Thoracic aorta (tissue), 2 donors: ENCODE results near the gene MYO18B. TPM values are rescaled to one million over a fixed set of nuclear protein-coding genes. Genes with fewer than 3 reads are reported as not detected.

Experiments
- ATAC-seq: fragments of 150-250 bp; one replicate; pipeline ENCODE4 v1.8.0; 2017; ENCODE audit warnings: low read depth; ENCODE audit not compliant: insufficient number of reproducible peaks, low FRiP score
- DNase-seq: peaks from one replicate; pipeline ENCODE4 v3.0.0-alpha.2; 2020; ENCODE audit warnings: low spot score
- H3K27ac ChIP-seq, 2 donors: fragments of 200-600 bp; sonication (generic); 1 replicate in 1 of 2; 2 replicates in 1 of 2; pipeline ENCODE4 v1.5.1; 2016; ENCODE audit warnings: mild to moderate bottlenecking in 2 of 2, moderate library complexity in 2 of 2
- H3K27me3 ChIP-seq: fragments of 200-600 bp; sonication (generic); replicated peaks from 2 replicates; pipeline ENCODE4 v1.6.0; 2016; ENCODE audit warnings: mild to moderate bottlenecking; ENCODE audit not compliant: insufficient read depth
- H3K36me3 ChIP-seq: fragments of 200-600 bp; sonication (generic); one replicate; pipeline ENCODE4 v1.5.1; 2016
- H3K4me1 ChIP-seq, 2 donors: fragments of 200-600 bp; sonication (generic); 1 replicate in 1 of 2; 2 replicates in 1 of 2; pipeline versions ENCODE4 v1.5.1 to v1.6.0; 2016; ENCODE audit warnings: low read depth in 2 of 2, mild to moderate bottlenecking in 1 of 2; ENCODE audit not compliant: control insufficient read depth in 1 of 2
- H3K4me3 ChIP-seq: fragments of 200-600 bp; sonication (generic); 2 replicates; pipeline ENCODE4 v1.5.1; 2016; ENCODE audit warnings: mild to moderate bottlenecking
- H3K9me3 ChIP-seq: fragments of 200-600 bp; sonication (generic); 2 replicates; pipeline ENCODE4 v1.5.1; 2016
- total RNA-seq, 2 donors: library from RNA; depleted of rRNA; stranded (reverse); fragments of >200 nt; gene quantifications; one replicate each; pipeline versions ENCODE4 v1.1.0 to v1.2.3, GENCODE V29; 2016
- TF ChIP-seq, protein P1 (sequence below): fragments of 200-600 bp; sonication (generic); IDR thresholded peaks from one replicate; pipeline ENCODE4 v1.5.1; 2019; ENCODE audit warnings: antibody characterized with exemption

Gene MYO18B
- total RNA-seq, 2 donors from 2014 or later, result 45.6 to 73.5 TPM

DNA sequence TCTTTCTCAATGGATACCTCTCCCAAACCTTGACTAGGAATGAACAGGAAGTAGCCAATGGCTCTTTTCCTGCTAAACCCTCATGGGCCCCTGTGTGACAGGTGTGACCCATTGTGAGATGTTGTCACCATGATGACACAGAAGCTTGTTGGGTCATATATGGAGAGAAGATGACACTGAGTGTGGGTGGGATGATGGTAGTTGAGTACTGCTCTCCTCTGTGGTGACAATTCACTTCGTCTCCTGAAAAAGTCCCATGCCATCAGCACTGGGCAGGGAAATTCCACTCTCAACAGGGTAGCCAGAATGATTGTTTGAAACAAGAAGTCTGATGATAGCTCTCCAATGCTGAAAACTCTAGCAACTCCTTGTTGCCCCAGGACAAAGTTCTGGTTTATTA is 333.3 kb downstream of the MYO18B start:
- Histone ChIP-seq H3K36me3 (no peaks in the 10 kb centered on the region), H3K9me3 (no peaks in the 10 kb centered on the region), H3K4me1 (no peaks in the 10 kb centered on the region), H3K27me3 (no peaks in the 10 kb centered on the region), H3K4me3 (no peak overlapping the region), H3K27ac (no peak overlapping the region)
- DNase-seq, result no peak
- TF ChIP-seq, protein P1, sequence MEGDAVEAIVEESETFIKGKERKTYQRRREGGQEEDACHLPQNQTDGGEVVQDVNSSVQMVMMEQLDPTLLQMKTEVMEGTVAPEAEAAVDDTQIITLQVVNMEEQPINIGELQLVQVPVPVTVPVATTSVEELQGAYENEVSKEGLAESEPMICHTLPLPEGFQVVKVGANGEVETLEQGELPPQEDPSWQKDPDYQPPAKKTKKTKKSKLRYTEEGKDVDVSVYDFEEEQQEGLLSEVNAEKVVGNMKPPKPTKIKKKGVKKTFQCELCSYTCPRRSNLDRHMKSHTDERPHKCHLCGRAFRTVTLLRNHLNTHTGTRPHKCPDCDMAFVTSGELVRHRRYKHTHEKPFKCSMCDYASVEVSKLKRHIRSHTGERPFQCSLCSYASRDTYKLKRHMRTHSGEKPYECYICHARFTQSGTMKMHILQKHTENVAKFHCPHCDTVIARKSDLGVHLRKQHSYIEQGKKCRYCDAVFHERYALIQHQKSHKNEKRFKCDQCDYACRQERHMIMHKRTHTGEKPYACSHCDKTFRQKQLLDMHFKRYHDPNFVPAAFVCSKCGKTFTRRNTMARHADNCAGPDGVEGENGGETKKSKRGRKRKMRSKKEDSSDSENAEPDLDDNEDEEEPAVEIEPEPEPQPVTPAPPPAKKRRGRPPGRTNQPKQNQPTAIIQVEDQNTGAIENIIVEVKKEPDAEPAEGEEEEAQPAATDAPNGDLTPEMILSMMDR, result no peak
- no peak for ATAC-seq

DNA sequence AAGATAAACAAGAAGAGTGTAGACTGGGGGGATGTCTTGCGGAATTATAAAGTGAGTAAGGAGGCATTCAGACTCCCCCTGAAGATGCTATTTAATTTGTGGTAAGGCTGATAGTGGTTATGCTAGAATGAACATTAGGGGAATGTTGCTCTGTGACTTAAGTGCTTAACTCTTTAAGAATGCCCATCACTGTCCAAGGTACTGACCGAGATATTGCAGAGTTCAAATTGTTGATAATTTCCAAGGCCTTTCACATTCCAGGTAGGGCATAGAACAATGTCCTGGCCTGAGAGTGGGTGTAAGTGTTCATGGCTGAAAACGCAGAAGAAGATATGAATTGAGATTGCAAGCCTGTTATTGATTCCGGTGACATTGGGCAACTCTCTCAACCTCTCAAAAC is 337.0 kb downstream of the MYO18B start:
- DNase-seq, result no peak
- TF ChIP-seq, protein P1, result no peak
- Histone ChIP-seq H3K27me3 (no peaks in the 10 kb centered on the region), H3K36me3 (no peaks in the 10 kb centered on the region), H3K4me1 (no peaks in the 10 kb centered on the region), H3K9me3 (no peaks in the 10 kb centered on the region), H3K4me3 (no peak overlapping the region), H3K27ac (no peak overlapping the region)
- ATAC-seq, result no peak

Other genes with a start within 250 kb of the MYO18B start
- gene GRK3, start 177.5 kb upstream of the MYO18B start, total RNA-seq, result 1 to 10 TPM; 4.4 to 4.6 TPM